DMS153 treated with DMSO at 0.1 percent for 48 hours (cell line): Measurements from ENCODE around the gene PIAS4.

Experiments used
- DNase-seq: peaks from one replicate; lab custom pipeline; 2025; ENCODE audit not compliant: unreplicated experiment; lab: John Stamatoyannopoulos, UW

Gene PIAS4

GRCh38 chr19:4023600-4024398, 16.3 kb downstream of the PIAS4 start:
- no peak for DNase-seq

GRCh38 chr19:4025317-4025716, 17.8 kb downstream of the PIAS4 start:
- no peak for DNase-seq

- DNase-seq = no peak
Observed at GRCh38 chr19:4027146-4027545, 19.6 kb downstream of the PIAS4 start.

- DNase-seq = no peak
Observed at GRCh38 chr19:4028334-4029246, 21.1 kb downstream of the PIAS4 start.

- DNase-seq = no peak
Observed at GRCh38 chr19:4029247-4029614, 21.7 kb downstream of the PIAS4 start.

GRCh38 chr19:4030552-4030951, 23.0 kb downstream of the PIAS4 start:
- DNase-seq = no peak

GRCh38 chr19:4030981-4031380, 23.4 kb downstream of the PIAS4 start:
- DNase-seq = no peak

- no peak for DNase-seq
Observed at GRCh38 chr19:4031420-4031819, 23.9 kb downstream of the PIAS4 start.

GRCh38 chr19:4032436-4032835, 24.9 kb downstream of the PIAS4 start:
- DNase-seq = no peak

GRCh38 chr19:4033028-4033956, 25.8 kb downstream of the PIAS4 start:
- DNase-seq = no peak

GRCh38 chr19:4034048-4035017, 26.8 kb downstream of the PIAS4 start:
- no peak for DNase-seq

GRCh38 chr19:4035018-4035566, 27.6 kb downstream of the PIAS4 start:
- no peak for DNase-seq

- DNase-seq = no peak
Observed at GRCh38 chr19:4035582-4035981, 28.0 kb downstream of the PIAS4 start.

- no peak for DNase-seq
Observed at GRCh38 chr19:4036576-4037300, 29.2 kb downstream of the PIAS4 start.

GRCh38 chr19:4037301-4037949, 29.9 kb downstream of the PIAS4 start:
- DNase-seq = no peak

- no peak for DNase-seq
Observed at GRCh38 chr19:4038057-4038456, 30.5 kb downstream of the PIAS4 start.

GRCh38 chr19:4038661-4039423, 31.3 kb downstream of the PIAS4 start:
- DNase-seq = no peak
